B cell (primary cell): ENCODE results near the gene EHBP1L1. TPM values are rescaled to one million over a fixed set of nuclear protein-coding genes. Genes with fewer than 3 reads are reported as not detected.

Source experiments
- ATAC-seq: fragments of 200-7000 bp; cut with Tn5 transposase; one replicate; pipeline ENCODE4 v1.10.0; 2021; ENCODE audit warnings: low read depth, mild to moderate bottlenecking, moderate number of reproducible peaks, moderate library complexity
- CTCF ChIA-PET: fragments of 350-600 bp; sonication (Branson Sonifier 250); formaldehyde crosslinking; loops from one replicate; lab custom pipeline; 2021; ENCODE audit warnings: antibody characterized with exemption, inconsistent platforms; lab: Charles Lee
- POLR2A ChIA-PET: fragments of 350-600 bp; sonication (Branson Sonifier 250); formaldehyde crosslinking; loops from one replicate; lab custom pipeline; 2021; ENCODE audit warnings: antibody characterized with exemption; lab: Charles Lee
- DNase-seq: peaks from one replicate; pipeline ENCODE4 v3.0.0; 2013
- H2AFZ ChIP-seq: 2 replicates; pipeline ENCODE4 v1.6.1; 2012; ENCODE audit warnings: mild to moderate bottlenecking, low read depth, low read length; ENCODE audit not compliant: insufficient read depth, poor library complexity, severe bottlenecking
- H3K27ac ChIP-seq, 2 donors: 1 replicate in 1 of 2; 2 replicates in 1 of 2; pipeline ENCODE4 v1.5.1; 2012 to 2013; ENCODE audit warnings: low read length in 2 of 2, mild to moderate bottlenecking in 2 of 2, moderate library complexity in 1 of 2
- H3K27me3 ChIP-seq, 4 experiments: fragments of 200-600 bp in 1 of 4; sonication (generic) in 1 of 4; replicated peaks in 1 of 4; 1 replicate in 2 of 4; 2 replicates in 2 of 4; pipeline versions ENCODE4 v1.6.1 to v1.7.0; 2013 to 2016; ENCODE audit warnings: low read length in 3 of 4, mild to moderate bottlenecking in 2 of 4, mixed read lengths in 1 of 4, moderate library complexity in 1 of 4; ENCODE audit not compliant: insufficient read depth in 4 of 4, control insufficient read depth in 3 of 4; ENCODE audit errors: control extremely low read depth in 1 of 4
- H3K36me3 ChIP-seq, 2 experiments: replicated peaks in 1 of 2; 1 replicate in 1 of 2; 2 replicates in 1 of 2; pipeline versions ENCODE4 v1.6.1 to v1.7.1; 2013; ENCODE audit warnings: low read length in 1 of 2; ENCODE audit not compliant: insufficient read depth in 2 of 2, control insufficient read depth in 1 of 2; ENCODE audit errors: control extremely low read depth in 1 of 2, extremely low read depth in 1 of 2
- H3K4me1 ChIP-seq, 2 donors: fragments of 200-600 bp in 1 of 2; sonication (generic) in 1 of 2; 1 replicate in 1 of 2; 2 replicates in 1 of 2; pipeline versions ENCODE4 v1.5.1 to v1.6.1; 2013 to 2017; ENCODE audit warnings: low read length in 2 of 2; ENCODE audit not compliant: control insufficient read depth in 2 of 2, insufficient read depth in 2 of 2
- H3K4me2 ChIP-seq: replicated peaks from 2 replicates; pipeline ENCODE3; 2012; ENCODE audit warnings: mild to moderate bottlenecking, low read depth, low read length; ENCODE audit not compliant: poor library complexity, severe bottlenecking
- H3K4me3 ChIP-seq, 5 experiments: fragments of 200-600 bp in 1 of 5; sonication (generic) in 1 of 5; 1 replicate in 3 of 5; 2 replicates in 2 of 5; pipeline versions ENCODE4 v1.5.1 to v1.7.0; 2011 to 2016; ENCODE audit warnings: low read length in 4 of 5, mild to moderate bottlenecking in 4 of 5, low read depth in 2 of 5, control low read depth in 1 of 5, moderate library complexity in 1 of 5; ENCODE audit not compliant: insufficient read depth in 1 of 5; ENCODE audit errors: control extremely low read depth in 1 of 5, extremely low read depth in 1 of 5
- H3K79me2 ChIP-seq: fragments of 200-600 bp; sonication (generic); one replicate; pipeline ENCODE4 v1.6.0; 2016; ENCODE audit warnings: low read length; ENCODE audit not compliant: control insufficient read depth, insufficient read depth
- H3K9ac ChIP-seq: fragments of 200-600 bp; sonication (generic); 2 replicates; pipeline ENCODE4 v1.6.1; 2017; ENCODE audit warnings: mild to moderate bottlenecking, low read length, moderate library complexity
- H3K9me3 ChIP-seq, 3 donors: one replicate each; pipeline versions ENCODE4 v1.6.1 to v1.7.1; 2013; ENCODE audit warnings: low read length in 2 of 3; ENCODE audit not compliant: control insufficient read depth in 2 of 3, insufficient read depth in 1 of 3; ENCODE audit errors: control extremely low read depth in 1 of 3
- H4K20me1 ChIP-seq: 2 replicates; pipeline ENCODE4 v1.6.0; 2012; ENCODE audit warnings: mild to moderate bottlenecking, low read length; ENCODE audit not compliant: insufficient read depth, control insufficient read depth, poor library complexity, severe bottlenecking
- H3K27ac Mint-ChIP-seq: one replicate; pipeline ENCODE4 v1.8.0; 2021; ENCODE audit warnings: mixed read lengths
- H3K27me3 Mint-ChIP-seq: one replicate; pipeline ENCODE4 v1.8.0; 2021; ENCODE audit warnings: mixed read lengths
- H3K4me1 Mint-ChIP-seq: one replicate; pipeline ENCODE4 v1.8.0; 2021; ENCODE audit warnings: mixed read lengths
- H3K4me3 Mint-ChIP-seq: one replicate; pipeline ENCODE4 v1.8.0; 2021; ENCODE audit warnings: mixed read lengths
- H3K9me3 Mint-ChIP-seq: one replicate; pipeline ENCODE4 v1.8.0; 2022; ENCODE audit warnings: mixed read lengths; ENCODE audit not compliant: insufficient read depth
- CTCF ChIP-seq: fragments of 200-600 bp; IDR thresholded peaks from one replicate; pipeline ENCODE4 v1.8.0; 2022; ENCODE audit warnings: antibody characterized with exemption, mild to moderate bottlenecking
- EZH2 ChIP-seq: IDR thresholded peaks from 2 replicates; pipeline ENCODE4 v1.6.1; 2012; ENCODE audit warnings: borderline replicate concordance, low read depth, mild to moderate bottlenecking, moderate library complexity, low read length; ENCODE audit not compliant: insufficient read depth, poor library complexity, severe bottlenecking
- WGBS: methylation state at CpG from one replicate; pipeline ENCODE4 v1.1.5; 2013; ENCODE audit warnings: missing lambda C conversion rate; ENCODE audit not compliant: insufficient coverage; 5-methylcytosine and 5-hydroxymethylcytosine counted together
- intact Hi-C: fragments of 100-400 bp; cut with micrococcal nuclease; formaldehyde crosslinking; loops from one replicate; pipeline ENCODE4 v1.10.0; 2022
- polyA plus RNA-seq: library from polyadenylated mRNA; depleted of rRNA; stranded (reverse); fragments of >200 nt; gene quantifications from 2 replicates; pipeline ENCODE4 v1.2.3, GENCODE V29; 2012
- total RNA-seq, 2 donors: library from RNA; stranded (reverse); fragments of 120-200 nt in 1 of 2; gene quantifications; 1 replicate in 1 of 2; 2 replicates in 1 of 2; pipeline versions ENCODE4 v1.2.3 to v1.2.4, GENCODE V29; 2013 to 2022

The EHBP1L1 gene
- total and polyA plus RNA-seq, 2 donors (not counting 1 experiment from before 2014, with no cell fraction given): 202 to 279 TPM

GRCh38 chr11:65551572-65552387 is 24.1 kb upstream of the EHBP1L1 start:
- Histone ChIP-seq H3K9me3 (no peaks in the 10 kb centered on the region), H3K79me2 (peaks cover 5% of the 10 kb centered on the region), H3K36me3 (no peaks in the 10 kb centered on the region), H3K4me2 (peak overlapping the region; percentile 61), H3K27me3 (no peaks in the 10 kb centered on the region), H3K4me1 (peaks cover 42 to 64% of the 10 kb centered on the region in 2 donors), H4K20me1 (no peaks in the 10 kb centered on the region), H2AFZ (no peak overlapping the region), H3K27ac (no peak overlapping the region), H3K9ac (no peak overlapping the region), H3K4me3 (no peak overlapping the region)
- intact Hi-C loops: loop anchor here (1.0 kb wide), 2 partner anchors 11 to 37 kb away; no protein-coding TSS in a partner anchor
- Mint-ChIP-seq H3K4me3 (peak overlapping the region; percentile 61), H3K9me3 (no peaks in the 10 kb centered on the region), H3K4me1 (peaks cover 66% of the 10 kb centered on the region), H3K27me3 (no peaks in the 10 kb centered on the region), H3K27ac (peak overlapping the region; percentile 89)
- ChIA-PET POLR2A (interaction anchor here (0.6 to 1.9 kb wide), 8 partner anchors 11 to 160 kb away, joined by 3 to 13 read pairs (median 4); partner anchors contain the start of gene SCYL1), CTCF (interaction anchor here (0.6 to 4.1 kb wide), 32 partner anchors 10 to 378 kb away, joined by 3 to 108 read pairs (median 4); partner anchors contain the start of genes EHBP1L1, FAM89B, MALAT1 and RELA)
- TF ChIP-seq CTCF: peak; percentile 76
- TF ChIP-seq EZH2: no peak
- DNase-seq (peak; percentile 85), ATAC-seq (peak; percentile 85)
- WGBS: 31% methylated on average over 17 of the region's 17 CpGs
